ENCODE results near the gene PACS2.

DNA sequence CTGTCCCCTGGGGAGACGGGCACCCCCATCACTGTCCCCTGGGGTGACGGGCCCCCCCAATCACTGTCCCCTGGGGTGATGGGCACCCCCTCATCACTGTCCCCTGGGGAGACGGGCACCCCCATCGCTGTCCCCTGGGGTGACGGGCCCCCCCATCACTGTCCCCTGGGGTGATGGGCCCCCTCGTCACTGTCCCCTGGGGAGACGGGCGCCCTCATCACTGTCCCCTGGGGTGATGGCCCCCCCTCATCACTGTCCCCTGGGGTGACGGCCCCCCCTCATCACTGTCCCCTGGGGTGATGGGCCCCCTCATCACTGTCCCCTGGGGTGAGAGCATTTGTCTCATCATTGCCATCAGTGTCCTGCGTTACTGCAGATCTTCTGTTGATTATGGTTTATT, 38.6 kb downstream of the PACS2 start:
- no peak for TF ChIP-seq EZH2phosphoT487 (IDR thresholded peaks at IDR 0.05; ENCODE audit: insufficient read depth, low read depth)
- TF ChIP-seq EZH2 (IDR thresholded peaks at IDR 0.05; ENCODE audit: insufficient read depth, poor library complexity, severe bottlenecking) = no peak

All from GM23248 (cell line).